ENCODE measurements around the gene TMEM147. TPM values are rescaled to one million over a fixed set of nuclear protein-coding genes. Genes with fewer than 3 reads are reported as not detected.

Gene TMEM147
- total RNA-seq, 1 donor from 2014 or later, result 86.3 TPM

DNA sequence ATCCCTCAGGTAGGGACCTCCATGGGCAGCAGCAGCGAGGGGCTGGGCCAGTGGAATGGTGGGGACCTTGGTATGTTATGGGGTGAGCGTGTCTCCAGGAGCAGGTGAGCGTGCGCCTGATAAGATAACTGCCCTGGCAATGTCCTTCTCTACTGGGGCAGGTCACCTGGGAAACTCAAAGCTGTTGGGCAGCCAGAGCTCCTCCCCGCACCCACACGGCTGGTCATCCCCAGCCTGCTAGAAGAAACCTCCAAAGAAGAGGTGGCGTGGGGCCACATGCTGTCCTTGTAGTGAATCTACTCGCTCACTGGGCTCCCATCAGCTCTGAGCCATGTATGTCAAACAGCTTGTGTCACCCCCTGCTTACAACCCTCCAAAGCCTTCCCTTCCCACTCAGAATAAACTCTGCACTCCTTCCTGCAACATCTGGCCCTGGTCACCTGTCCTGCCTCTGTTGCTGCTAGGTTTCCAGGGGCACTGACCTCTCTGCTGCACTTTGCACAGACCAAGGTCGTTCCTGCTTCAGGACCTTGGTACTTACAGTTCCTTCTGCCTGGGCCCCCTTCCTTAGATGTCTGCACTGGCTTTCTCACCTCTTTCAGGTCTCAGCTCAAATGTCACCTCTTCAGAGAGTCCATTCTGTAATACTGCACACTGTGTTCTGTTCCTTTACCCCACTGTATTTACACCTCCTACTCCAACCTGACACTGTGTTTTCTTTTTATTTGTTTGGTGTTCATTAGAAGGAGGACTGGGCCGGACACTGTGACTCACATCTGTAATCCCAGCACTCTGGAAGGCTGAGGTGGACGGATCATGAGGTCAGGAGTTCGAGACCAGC is 19.8 kb downstream of the TMEM147 start:
- H3K27ac Mint-ChIP-seq (ENCODE audit: unreplicated experiment), result no peak overlapping the region
- H3K27me3 Mint-ChIP-seq (ENCODE audit: low read depth), result peaks cover 30% of the 10 kb centered on the region
- H3K4me3 Mint-ChIP-seq (ENCODE audit: unreplicated experiment), result no peak overlapping the region
- TF ChIP-seq, protein P1, sequence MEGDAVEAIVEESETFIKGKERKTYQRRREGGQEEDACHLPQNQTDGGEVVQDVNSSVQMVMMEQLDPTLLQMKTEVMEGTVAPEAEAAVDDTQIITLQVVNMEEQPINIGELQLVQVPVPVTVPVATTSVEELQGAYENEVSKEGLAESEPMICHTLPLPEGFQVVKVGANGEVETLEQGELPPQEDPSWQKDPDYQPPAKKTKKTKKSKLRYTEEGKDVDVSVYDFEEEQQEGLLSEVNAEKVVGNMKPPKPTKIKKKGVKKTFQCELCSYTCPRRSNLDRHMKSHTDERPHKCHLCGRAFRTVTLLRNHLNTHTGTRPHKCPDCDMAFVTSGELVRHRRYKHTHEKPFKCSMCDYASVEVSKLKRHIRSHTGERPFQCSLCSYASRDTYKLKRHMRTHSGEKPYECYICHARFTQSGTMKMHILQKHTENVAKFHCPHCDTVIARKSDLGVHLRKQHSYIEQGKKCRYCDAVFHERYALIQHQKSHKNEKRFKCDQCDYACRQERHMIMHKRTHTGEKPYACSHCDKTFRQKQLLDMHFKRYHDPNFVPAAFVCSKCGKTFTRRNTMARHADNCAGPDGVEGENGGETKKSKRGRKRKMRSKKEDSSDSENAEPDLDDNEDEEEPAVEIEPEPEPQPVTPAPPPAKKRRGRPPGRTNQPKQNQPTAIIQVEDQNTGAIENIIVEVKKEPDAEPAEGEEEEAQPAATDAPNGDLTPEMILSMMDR (IDR thresholded peaks at IDR 0.05), result no peak
- no peaks in the 10 kb centered on the region for H3K4me1 Mint-ChIP-seq (ENCODE audit: low read depth)
- H3K9me3 Mint-ChIP-seq (ENCODE audit: low read depth), result no peaks in the 10 kb centered on the region
- no peak for DNase-seq (ENCODE audit: low spot score)
- no peaks in the 10 kb centered on the region for H3K36me3 Mint-ChIP-seq (ENCODE audit: low read depth)

DNA sequence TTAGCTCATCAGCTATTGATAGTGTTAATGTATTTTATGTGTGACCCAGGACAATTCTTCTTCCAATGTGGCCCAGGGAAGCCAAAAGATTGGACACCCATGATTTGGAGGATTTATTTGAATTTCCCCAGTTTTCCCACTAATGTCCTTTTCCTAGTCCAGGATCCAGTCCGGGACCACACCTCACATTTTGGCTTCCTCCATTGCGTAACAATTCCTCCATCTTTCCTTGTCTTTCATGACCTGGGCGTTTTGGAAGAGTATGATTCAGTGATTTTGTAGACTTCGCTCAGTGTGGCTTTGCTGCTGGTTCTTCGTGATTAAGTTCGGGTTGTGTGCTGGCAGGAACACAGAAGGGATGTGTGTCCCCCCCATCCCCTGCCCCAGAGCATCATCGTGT is 21.3 kb downstream of the TMEM147 start:
- peaks cover 25% of the 10 kb centered on the region for H3K27me3 Mint-ChIP-seq (ENCODE audit: low read depth)
- H3K4me1 Mint-ChIP-seq (ENCODE audit: low read depth), result no peaks in the 10 kb centered on the region
- no peaks in the 10 kb centered on the region for H3K36me3 Mint-ChIP-seq (ENCODE audit: low read depth)

DNA sequence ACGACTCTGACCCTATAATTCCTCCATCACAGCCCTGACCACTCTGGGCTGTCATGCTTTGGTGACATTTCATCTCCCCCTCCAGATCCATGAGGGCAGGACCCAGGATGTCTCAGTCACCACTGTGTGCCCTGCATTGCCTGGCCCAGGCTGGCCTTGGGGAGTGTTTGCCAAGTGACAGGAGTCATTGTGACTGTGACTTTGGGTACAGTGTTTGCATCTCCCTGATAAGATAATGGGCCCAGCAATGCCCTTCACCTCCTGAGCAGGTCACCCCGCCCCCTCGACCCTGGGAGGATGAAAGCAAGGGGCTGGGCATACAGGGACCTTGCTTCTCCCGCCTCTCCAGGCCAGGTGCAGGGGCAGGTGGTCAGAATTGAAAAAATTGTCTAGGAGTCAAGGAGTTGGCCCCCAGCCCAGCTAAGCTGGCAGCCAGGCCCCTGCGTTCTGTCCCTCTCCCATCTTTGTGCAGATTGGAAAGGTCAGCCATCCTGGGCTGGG is 23.9 kb downstream of the TMEM147 start:
- Mint-ChIP-seq H3K27ac (ENCODE audit: unreplicated experiment) (no peak overlapping the region), H3K27me3 (ENCODE audit: low read depth) (peaks cover 34% of the 10 kb centered on the region), H3K9me3 (ENCODE audit: low read depth) (peaks cover 1% of the 10 kb centered on the region), H3K4me3 (ENCODE audit: unreplicated experiment) (no peak overlapping the region), H3K4me1 (ENCODE audit: low read depth) (no peaks in the 10 kb centered on the region), H3K36me3 (ENCODE audit: low read depth) (no peaks in the 10 kb centered on the region)
- no peak for DNase-seq (ENCODE audit: low spot score)
- TF ChIP-seq, protein P1 (IDR thresholded peaks at IDR 0.05), result no peak

More for the DNA sequence above, 21.3 kb downstream of the TMEM147 start:
- Mint-ChIP-seq H3K9me3 (ENCODE audit: low read depth) (no peaks in the 10 kb centered on the region), H3K4me3 (ENCODE audit: unreplicated experiment) (no peak overlapping the region), H3K27ac (ENCODE audit: unreplicated experiment) (no peak overlapping the region)
- TF ChIP-seq, protein P1 (IDR thresholded peaks at IDR 0.05), result no peak
- no peak for DNase-seq (ENCODE audit: low spot score)

DNA sequence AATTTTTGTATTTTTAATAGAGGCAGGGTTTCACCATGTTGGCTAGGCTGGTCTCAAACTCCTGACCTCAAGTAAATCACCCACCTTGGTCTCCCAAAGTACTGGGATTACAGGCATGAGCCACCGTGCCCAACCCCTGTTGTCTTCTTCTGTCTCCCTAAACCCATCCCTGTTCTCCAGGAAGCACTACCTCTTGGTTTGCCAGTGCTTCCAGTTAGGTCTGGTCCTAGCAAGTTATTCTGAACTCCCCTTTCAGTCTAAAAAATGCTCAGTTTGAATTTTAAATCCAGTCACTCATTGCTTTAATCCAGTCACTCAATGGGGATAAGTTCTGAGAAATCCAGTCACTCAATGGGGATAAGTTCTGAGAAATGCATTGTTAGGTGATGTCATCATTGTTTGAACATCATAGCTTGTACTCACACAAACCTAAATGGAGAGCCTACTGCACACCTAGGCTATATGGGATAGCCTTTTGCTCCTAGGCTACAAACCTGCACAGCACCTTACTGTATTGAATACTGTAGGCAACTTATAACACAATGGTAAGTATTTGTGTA is 26.1 kb downstream of the TMEM147 start:
- peaks cover 36% of the 10 kb centered on the region for H3K27me3 Mint-ChIP-seq (ENCODE audit: low read depth)
- DNase-seq (ENCODE audit: low spot score), result no peak
- TF ChIP-seq, protein P1 (IDR thresholded peaks at IDR 0.05), result no peak
- H3K9me3 Mint-ChIP-seq (ENCODE audit: low read depth), result peaks cover 20% of the 10 kb centered on the region
- no peak overlapping the region for H3K4me3 Mint-ChIP-seq (ENCODE audit: unreplicated experiment)
- no peaks in the 10 kb centered on the region for H3K4me1 Mint-ChIP-seq (ENCODE audit: low read depth)
- no peak overlapping the region for H3K27ac Mint-ChIP-seq (ENCODE audit: unreplicated experiment)
- H3K36me3 Mint-ChIP-seq (ENCODE audit: low read depth), result peaks cover under 1% of the 10 kb centered on the region

DNA sequence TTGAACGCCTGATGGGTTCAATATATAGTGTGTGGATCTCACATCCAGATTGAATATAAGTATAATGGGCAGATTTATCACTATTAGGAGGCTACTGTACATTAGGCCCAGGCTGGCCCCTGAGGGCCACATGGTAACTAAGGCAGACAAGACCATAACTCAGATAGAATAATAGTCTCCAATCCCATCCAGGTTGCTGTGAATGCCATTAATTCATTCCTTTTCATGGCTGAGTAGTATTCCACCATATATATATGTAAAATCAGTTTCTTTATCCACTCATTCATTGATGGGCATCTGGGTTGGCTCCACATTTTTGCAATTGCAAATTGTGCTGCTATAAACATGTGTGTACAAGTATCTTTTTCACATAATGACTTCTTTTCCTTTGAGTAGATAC is 32.5 kb downstream of the TMEM147 start:
- Mint-ChIP-seq H3K4me1 (ENCODE audit: low read depth) (no peaks in the 10 kb centered on the region), H3K27ac (ENCODE audit: unreplicated experiment) (no peak overlapping the region), H3K9me3 (ENCODE audit: low read depth) (peaks cover 31% of the 10 kb centered on the region), H3K27me3 (ENCODE audit: low read depth) (peaks cover 15% of the 10 kb centered on the region), H3K4me3 (ENCODE audit: unreplicated experiment) (no peak overlapping the region), H3K36me3 (ENCODE audit: low read depth) (peaks cover 7% of the 10 kb centered on the region)
- no peak for DNase-seq (ENCODE audit: low spot score)
- TF ChIP-seq, protein P1 (IDR thresholded peaks at IDR 0.05), result no peak

Data from chondrocyte (in vitro differentiated cells).